ENCODE data around the gene ADCY10. TPM values are rescaled to one million over a fixed set of nuclear protein-coding genes. Genes with fewer than 3 reads are reported as not detected.
A peak's percentile ranks its signal among the peaks of the same experiment; 100 is the strongest.

Gene ADCY10
- total RNA-seq, 2 donors from 2014 or later = 0.99 to 1.4 TPM

DNA sequence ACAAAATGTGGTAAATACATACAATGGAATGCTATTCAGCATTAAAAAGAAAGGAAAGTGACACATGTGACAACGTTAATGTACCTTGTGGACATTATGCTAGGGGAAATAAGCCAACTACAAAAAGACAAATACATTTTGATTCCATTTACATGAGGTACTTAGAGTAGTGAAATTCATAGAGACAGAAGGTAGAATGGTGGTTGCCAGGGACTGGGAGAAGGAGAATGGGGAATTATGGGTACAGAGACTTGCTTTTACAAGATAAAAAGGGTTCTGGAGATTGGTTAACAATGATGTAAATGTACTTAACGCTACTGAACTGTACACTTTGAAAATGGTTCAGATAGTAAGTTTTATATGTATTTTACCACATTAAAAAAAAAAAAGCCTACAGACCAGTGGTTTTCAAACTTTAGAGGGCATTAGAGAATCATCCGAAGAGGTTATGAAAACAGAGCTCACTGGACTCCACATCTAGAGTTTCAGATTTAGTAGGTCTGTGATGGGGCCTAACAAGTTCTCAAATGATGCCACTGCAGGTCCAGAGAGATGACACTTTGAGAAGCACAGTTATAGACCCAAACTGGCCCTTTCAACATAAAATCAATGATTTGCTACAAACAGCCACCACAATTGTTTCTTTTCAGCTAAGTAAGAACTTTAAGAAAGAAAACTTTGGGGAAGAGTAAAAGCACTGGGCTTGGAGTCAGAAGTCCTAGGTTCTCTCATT lies 9.6 kb upstream of the ADCY10 start:
- no peak for ATAC-seq
- H3K27me3 Mint-ChIP-seq = no peaks in the 10 kb centered on the region
- no peak overlapping the region for H3K27ac Mint-ChIP-seq
- H3K9me3 ChIP-seq (ENCODE audit: control insufficient read depth, low read length, poor library complexity, severe bottlenecking) = no peaks in the 10 kb centered on the region
- H3K36me3 Mint-ChIP-seq (ENCODE audit: low read depth) = peaks cover 3% of the 10 kb centered on the region
- no peak for DNase-seq
- H3K4me3 Mint-ChIP-seq = peak overlapping the region; percentile 2
- H3K4me1 Mint-ChIP-seq = peaks cover 15% of the 10 kb centered on the region

DNA sequence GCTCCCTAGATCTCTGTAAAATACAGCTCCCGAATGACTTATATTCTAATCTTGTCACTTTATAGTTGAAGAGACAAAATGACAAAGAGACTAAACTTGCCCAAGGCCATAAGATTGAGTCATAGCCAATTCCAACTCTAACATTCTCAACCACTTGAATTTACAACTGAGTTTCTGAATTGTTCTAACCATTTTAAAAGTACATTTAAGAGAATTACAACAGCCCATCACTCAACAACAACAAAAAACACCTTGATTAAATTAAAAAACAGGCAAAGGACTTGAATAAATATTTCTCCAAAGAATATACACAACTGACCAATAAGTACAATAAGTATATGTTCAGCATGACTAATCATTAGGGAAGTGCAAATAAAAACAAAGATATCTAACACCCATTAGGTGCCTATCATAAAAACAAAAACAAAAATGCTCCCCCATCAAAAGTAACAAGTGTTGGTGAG lies 8.7 kb upstream of the ADCY10 start:
- no peaks in the 10 kb centered on the region for H3K27me3 Mint-ChIP-seq
- H3K4me3 Mint-ChIP-seq = no peak overlapping the region
- ATAC-seq (no peak), DNase-seq (no peak)
- H3K9me3 ChIP-seq (ENCODE audit: control insufficient read depth, low read length, poor library complexity, severe bottlenecking) = no peaks in the 10 kb centered on the region
- H3K36me3 Mint-ChIP-seq (ENCODE audit: low read depth) = peaks cover 5% of the 10 kb centered on the region
- no peak overlapping the region for H3K27ac Mint-ChIP-seq
- H3K4me1 Mint-ChIP-seq = peaks cover 15% of the 10 kb centered on the region

DNA sequence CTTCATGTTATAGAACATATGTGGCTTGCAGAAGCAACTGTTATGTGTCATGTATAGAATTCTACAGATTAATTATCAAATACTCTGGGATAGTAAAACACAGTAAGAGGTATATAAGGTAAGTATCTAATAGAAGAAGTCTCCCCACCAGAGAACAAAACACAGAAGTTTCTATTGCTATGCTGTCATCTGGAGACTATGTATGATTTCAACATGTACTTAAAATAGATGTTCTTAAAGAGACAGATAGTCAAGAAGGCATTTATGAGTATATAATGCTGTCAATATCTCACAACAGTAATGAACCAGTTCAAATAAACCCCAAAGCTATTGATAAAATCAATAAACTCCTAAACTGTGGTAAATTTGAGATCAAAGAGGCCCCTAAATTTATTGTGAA lies 8.1 kb upstream of the ADCY10 start:
- H3K27me3 Mint-ChIP-seq = no peaks in the 10 kb centered on the region
- no peak for ATAC-seq
- H3K4me3 Mint-ChIP-seq = no peak overlapping the region
- no peaks in the 10 kb centered on the region for H3K9me3 ChIP-seq (ENCODE audit: control insufficient read depth, low read length, poor library complexity, severe bottlenecking)
- peaks cover 5% of the 10 kb centered on the region for H3K36me3 Mint-ChIP-seq (ENCODE audit: low read depth)
- no peak overlapping the region for H3K27ac Mint-ChIP-seq
- peaks cover 11% of the 10 kb centered on the region for H3K4me1 Mint-ChIP-seq
- DNase-seq = no peak

DNA sequence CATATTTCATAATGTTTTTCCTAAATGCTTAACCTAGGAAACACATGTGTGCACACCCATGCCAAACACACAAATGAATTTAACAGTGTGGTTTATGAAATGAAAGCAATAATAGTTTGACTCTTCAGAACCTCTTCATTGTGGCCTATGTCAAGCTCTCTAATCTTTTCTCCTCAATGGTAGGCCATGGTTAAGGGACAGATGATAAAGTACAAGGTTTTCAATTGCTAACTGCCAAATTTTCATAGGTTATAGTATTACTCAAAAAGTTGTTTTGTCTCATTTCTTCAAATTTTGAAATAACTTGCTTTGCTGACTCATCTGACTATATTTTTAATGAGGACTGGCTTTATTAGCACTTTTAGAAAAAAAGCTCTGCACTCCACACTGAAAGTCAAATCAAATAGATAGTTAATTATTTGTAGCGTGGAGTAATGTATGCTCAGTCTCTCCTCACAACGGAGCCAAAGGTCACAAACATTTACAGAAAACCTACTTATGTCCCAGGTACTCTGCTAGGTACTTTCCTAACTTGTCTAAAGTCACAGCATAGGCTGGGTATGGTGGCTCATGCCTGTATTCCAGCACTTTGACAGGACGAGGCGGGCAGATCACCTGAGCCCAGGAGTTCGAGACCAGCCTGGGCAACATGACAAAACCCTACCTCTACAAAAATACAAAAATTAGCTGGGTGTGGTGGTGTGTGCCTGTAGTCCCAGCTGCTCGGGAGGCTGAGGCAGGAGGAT lies 3.0 kb upstream of the ADCY10 start:
- Mint-ChIP-seq H3K36me3 (ENCODE audit: low read depth) (peaks cover 4% of the 10 kb centered on the region), H3K27ac (no peak overlapping the region), H3K27me3 (no peaks in the 10 kb centered on the region), H3K4me3 (no peak overlapping the region), H3K4me1 (no peaks in the 10 kb centered on the region)
- no peak for DNase-seq
- no peaks in the 10 kb centered on the region for H3K9me3 ChIP-seq (ENCODE audit: control insufficient read depth, low read length, poor library complexity, severe bottlenecking)
- ATAC-seq = no peak

DNA sequence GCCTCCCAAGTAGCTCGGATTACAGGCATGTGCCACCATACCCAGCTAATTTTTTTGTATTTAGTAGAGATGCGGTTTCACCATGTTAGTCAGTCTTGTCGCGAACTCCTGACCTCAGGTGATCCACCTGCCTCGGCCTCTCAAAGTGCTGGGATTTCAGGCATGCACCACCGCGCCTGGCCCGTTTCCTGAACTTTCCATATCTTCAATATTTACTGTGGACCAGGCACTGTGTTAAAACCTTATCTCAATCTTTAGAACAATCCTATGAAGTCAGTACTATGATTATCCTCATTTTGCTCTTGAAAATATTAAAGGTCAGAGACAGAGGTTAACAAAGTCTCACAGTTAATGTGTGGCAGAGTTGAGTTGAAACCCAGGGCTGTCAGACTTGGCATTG lies 1.6 kb upstream of the ADCY10 start:
- DNase-seq (no peak), ATAC-seq (no peak)
- H3K9me3 ChIP-seq (ENCODE audit: control insufficient read depth, low read length, poor library complexity, severe bottlenecking) = no peaks in the 10 kb centered on the region
- Mint-ChIP-seq H3K27me3 (no peaks in the 10 kb centered on the region), H3K4me3 (no peak overlapping the region), H3K36me3 (ENCODE audit: low read depth) (peaks cover 4% of the 10 kb centered on the region), H3K27ac (no peak overlapping the region), H3K4me1 (no peaks in the 10 kb centered on the region)

DNA sequence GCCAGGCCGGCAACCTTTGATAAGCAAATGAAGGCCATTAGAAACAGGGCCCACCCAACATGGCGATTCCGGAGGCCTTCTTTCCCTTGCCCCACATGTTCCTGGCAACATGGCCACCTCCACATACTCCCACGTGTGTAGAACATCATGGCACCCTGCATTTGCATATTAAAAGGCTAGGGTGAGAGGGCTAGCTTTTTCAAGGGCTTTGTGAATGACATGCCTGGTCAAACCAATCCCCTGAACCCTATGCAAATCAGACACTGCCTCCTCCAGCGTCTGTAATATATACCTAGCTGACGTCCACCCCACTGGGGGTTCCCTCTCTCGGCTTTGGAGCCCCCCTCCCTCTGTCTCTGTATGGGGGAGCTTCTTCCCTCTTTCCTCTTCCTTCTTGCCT lies 1.6 kb downstream of the ADCY10 start:
- peak overlapping the region; percentile 42 for H3K4me3 Mint-ChIP-seq
- H3K27me3 Mint-ChIP-seq = no peaks in the 10 kb centered on the region
- peak overlapping the region; percentile 14 for H3K27ac Mint-ChIP-seq
- H3K36me3 Mint-ChIP-seq (ENCODE audit: low read depth) = peaks cover 3% of the 10 kb centered on the region
- no peaks in the 10 kb centered on the region for H3K9me3 ChIP-seq (ENCODE audit: control insufficient read depth, low read length, poor library complexity, severe bottlenecking)
- no peaks in the 10 kb centered on the region for H3K4me1 Mint-ChIP-seq
- DNase-seq (no peak), ATAC-seq (no peak)

DNA sequence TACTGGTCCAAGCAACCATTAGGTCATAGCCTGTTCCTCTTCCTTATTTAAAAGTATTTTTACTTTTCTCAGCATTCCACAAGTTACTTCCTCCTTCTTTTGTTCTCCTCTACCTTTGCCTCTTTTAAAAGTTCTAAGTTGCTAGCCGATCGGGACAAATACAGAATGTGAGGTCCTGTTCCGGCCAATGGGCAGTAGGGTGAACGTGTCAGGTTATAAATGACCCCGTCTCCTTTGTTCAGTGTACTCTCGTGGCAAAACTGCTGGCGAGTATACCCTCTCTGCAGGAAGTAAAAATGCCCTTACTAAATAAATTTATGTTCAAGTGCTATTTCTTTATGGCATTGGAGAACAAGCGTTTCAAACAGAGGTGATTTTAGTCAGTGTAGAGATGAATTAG lies 2.5 kb downstream of the ADCY10 start:
- no peaks in the 10 kb centered on the region for H3K27me3 Mint-ChIP-seq
- DNase-seq (no peak), ATAC-seq (no peak)
- no peaks in the 10 kb centered on the region for H3K4me1 Mint-ChIP-seq
- H3K36me3 Mint-ChIP-seq (ENCODE audit: low read depth) = no peaks in the 10 kb centered on the region
- H3K4me3 Mint-ChIP-seq = no peak overlapping the region
- no peak overlapping the region for H3K27ac Mint-ChIP-seq
- H3K9me3 ChIP-seq (ENCODE audit: control insufficient read depth, low read length, poor library complexity, severe bottlenecking) = no peaks in the 10 kb centered on the region

DNA sequence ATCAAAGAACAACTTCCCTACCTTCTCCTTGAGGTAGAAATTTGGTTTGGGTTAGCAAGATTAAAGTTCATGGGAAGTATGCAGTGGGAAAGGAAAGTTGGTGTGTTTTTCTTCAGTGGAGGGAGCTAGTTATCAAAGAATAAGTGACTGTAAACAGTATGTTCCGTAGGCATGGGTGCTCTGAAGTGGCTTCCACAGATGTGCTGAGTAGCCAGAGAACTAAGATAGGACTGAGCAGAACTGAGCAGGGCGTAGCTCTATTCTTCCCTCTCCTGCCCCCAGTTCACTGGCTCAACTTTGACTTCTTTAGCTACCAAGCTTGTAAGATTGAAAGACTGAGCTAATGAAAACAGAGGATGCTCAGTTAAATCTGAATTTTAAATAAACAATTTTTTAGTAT lies 3.4 kb downstream of the ADCY10 start:
- H3K27me3 Mint-ChIP-seq = no peaks in the 10 kb centered on the region
- no peak overlapping the region for H3K4me3 Mint-ChIP-seq
- no peaks in the 10 kb centered on the region for H3K9me3 ChIP-seq (ENCODE audit: control insufficient read depth, low read length, poor library complexity, severe bottlenecking)
- ATAC-seq = no peak
- DNase-seq = no peak
- no peak overlapping the region for H3K27ac Mint-ChIP-seq
- H3K36me3 Mint-ChIP-seq (ENCODE audit: low read depth) = no peaks in the 10 kb centered on the region
- no peaks in the 10 kb centered on the region for H3K4me1 Mint-ChIP-seq

DNA sequence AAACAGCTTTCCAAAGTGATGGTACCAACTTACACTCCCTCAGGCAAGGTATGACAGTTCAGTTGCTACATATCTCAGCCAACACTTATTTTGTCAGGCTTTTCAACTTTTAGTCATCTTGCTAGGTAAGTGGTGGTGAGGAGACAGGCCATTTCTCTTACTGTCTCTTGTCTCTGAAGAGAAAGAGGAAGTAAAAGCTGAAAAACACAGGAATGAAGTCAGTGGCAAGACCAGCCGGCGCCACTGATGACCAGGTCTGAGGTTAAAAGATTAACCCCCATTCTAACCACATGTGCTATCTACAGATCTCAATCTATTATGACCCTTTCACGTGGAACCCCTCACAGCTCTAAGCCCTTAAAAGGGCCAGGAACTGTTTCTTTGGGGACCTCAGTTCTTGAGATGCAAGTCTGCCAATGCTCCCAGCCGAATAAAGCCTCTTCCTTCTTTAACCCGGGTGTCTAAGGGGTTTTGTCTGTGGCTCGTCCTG lies 4.2 kb downstream of the ADCY10 start:
- H3K4me1 Mint-ChIP-seq = no peaks in the 10 kb centered on the region
- DNase-seq = no peak
- no peak overlapping the region for H3K4me3 Mint-ChIP-seq
- no peaks in the 10 kb centered on the region for H3K9me3 ChIP-seq (ENCODE audit: control insufficient read depth, low read length, poor library complexity, severe bottlenecking)
- ATAC-seq = no peak
- no peak overlapping the region for H3K27ac Mint-ChIP-seq
- no peaks in the 10 kb centered on the region for H3K27me3 Mint-ChIP-seq
- H3K36me3 Mint-ChIP-seq (ENCODE audit: low read depth) = no peaks in the 10 kb centered on the region

DNA sequence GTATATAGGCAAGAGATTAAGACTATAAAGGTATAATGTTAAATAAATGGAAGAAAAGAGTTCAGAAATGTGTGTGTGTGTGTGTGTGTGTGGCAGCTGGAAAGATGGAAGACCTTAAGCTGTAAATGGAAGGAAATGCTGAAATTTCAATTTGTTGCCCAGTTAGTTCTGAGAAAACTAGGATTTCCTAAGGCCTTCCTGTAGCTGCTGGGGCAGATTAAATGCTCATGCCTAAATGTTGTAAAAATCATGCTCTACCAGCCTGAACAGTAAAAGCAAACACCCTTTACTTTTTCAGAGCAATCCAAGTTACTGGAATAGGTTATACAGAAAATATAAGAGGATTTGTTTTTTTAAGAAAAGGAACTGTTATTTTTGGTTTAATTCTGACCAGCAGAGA lies 8.3 kb downstream of the ADCY10 start:
- no peaks in the 10 kb centered on the region for H3K9me3 ChIP-seq (ENCODE audit: control insufficient read depth, low read length, poor library complexity, severe bottlenecking)
- H3K4me1 Mint-ChIP-seq = peaks cover 6% of the 10 kb centered on the region
- ATAC-seq (no peak), DNase-seq (no peak)
- no peak overlapping the region for H3K27ac Mint-ChIP-seq
- H3K36me3 Mint-ChIP-seq (ENCODE audit: low read depth) = peaks cover 2% of the 10 kb centered on the region
- no peak overlapping the region for H3K4me3 Mint-ChIP-seq
- no peaks in the 10 kb centered on the region for H3K27me3 Mint-ChIP-seq

DNA sequence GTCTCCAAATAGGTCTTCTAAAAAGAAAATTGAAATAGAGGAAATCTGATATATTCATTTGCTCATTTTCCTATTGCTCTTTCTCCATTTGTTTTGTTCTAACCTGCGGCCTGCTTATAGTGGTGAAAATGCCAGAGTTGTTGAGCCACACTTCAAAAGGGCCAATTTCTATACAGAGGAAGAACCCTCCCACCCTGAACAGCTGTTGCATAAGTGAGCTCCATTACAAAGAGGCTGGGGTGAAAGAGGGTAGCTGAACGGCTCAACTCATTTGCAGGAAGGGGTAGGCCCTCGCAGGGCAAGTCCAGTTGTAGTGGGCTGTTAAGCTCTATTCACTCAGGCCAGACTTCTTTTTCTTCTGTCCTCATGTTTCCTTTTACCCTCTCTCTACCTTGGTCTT lies 8.8 kb downstream of the ADCY10 start:
- DNase-seq = no peak

DNA sequence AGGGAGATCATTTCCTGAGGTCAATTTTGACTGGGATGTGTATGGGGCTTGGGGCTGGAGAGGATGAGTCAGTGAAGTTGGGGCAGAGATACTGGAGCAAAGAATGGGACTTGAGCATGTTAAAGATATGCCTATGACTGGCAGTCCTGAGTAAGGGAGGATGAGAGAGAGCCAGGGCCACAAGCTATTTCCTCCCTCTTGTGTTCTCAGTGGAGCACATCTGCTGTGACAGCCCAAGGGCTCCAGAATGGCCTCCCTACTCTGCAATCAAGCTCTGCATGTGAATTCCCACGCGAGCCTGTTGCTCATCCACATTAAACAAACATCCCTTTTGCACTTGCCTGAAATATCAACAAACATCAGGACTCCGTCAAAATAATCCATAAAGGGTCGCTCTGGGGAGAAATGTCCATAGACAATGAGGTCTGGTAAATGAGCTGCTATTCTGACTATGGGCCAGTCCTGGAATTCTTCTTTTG lies 9.2 kb downstream of the ADCY10 start:
- Mint-ChIP-seq H3K27ac (no peak overlapping the region), H3K36me3 (ENCODE audit: low read depth) (peaks cover 2% of the 10 kb centered on the region), H3K4me1 (peaks cover 6% of the 10 kb centered on the region), H3K27me3 (no peaks in the 10 kb centered on the region), H3K4me3 (no peak overlapping the region)
- DNase-seq (no peak), ATAC-seq (no peak)
- no peaks in the 10 kb centered on the region for H3K9me3 ChIP-seq (ENCODE audit: control insufficient read depth, low read length, poor library complexity, severe bottlenecking)

More for the DNA sequence above, 8.8 kb downstream of the ADCY10 start:
- no peak for ATAC-seq
- peaks cover 2% of the 10 kb centered on the region for H3K36me3 Mint-ChIP-seq (ENCODE audit: low read depth)
- no peak overlapping the region for H3K27ac Mint-ChIP-seq
- H3K4me3 Mint-ChIP-seq = no peak overlapping the region
- H3K9me3 ChIP-seq (ENCODE audit: control insufficient read depth, low read length, poor library complexity, severe bottlenecking) = no peaks in the 10 kb centered on the region
- no peaks in the 10 kb centered on the region for H3K27me3 Mint-ChIP-seq
- H3K4me1 Mint-ChIP-seq = peaks cover 6% of the 10 kb centered on the region

DNA sequence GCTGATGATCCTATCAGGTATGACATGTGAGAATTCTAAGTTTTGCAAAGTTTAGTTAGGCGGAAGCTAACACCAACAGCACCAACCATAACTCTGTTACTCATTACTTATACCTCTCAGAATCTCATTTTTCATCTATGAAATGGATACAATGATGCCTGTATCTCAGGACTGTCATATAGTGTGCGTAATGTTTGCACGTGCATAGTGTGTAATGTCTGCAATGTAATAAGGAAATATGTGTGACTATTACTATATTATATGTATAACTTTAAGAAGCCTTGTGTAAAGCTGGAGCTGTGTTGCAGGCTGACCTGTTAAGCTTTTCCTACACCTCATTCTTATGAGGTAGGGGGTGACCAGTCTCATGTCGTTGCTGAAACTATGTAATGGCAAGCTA lies 13.0 kb downstream of the ADCY10 start:
- H3K9me3 ChIP-seq (ENCODE audit: control insufficient read depth, low read length, poor library complexity, severe bottlenecking) = no peaks in the 10 kb centered on the region
- ATAC-seq = no peak
- Mint-ChIP-seq H3K27ac (no peak overlapping the region), H3K4me3 (no peak overlapping the region), H3K4me1 (peaks cover 6% of the 10 kb centered on the region), H3K36me3 (ENCODE audit: low read depth) (peaks cover 2% of the 10 kb centered on the region), H3K27me3 (peaks cover 3% of the 10 kb centered on the region)
- no peak for DNase-seq
